OCI-LY3 (cell line): ENCODE results near the gene NWD2.

Source experiments
- H2AFZ ChIP-seq: fragments of 200-600, 300-600 bp; shearing (Covaris generic); 2 replicates; pipeline ENCODE4 v1.6.0; 2014; ENCODE audit warnings: antibody characterized with exemption, low read depth, low read length
- H3K27ac ChIP-seq: fragments of 200-600, 300-600 bp; sonication (generic); 2 replicates; pipeline ENCODE4 v1.5.1; 2014; ENCODE audit warnings: mild to moderate bottlenecking, low read length, moderate library complexity, mixed read lengths
- H3K27me3 ChIP-seq: fragments of 200-600, 300-600 bp; sonication (generic); 2 replicates; pipeline ENCODE4 v1.6.1; 2014; ENCODE audit warnings: low read depth, low read length, mixed read lengths
- H3K36me3 ChIP-seq: fragments of 200-600, 300-600 bp; sonication (generic); replicated peaks from 2 replicates; pipeline ENCODE3; 2014; ENCODE audit warnings: low read depth, low read length, mixed read lengths
- H3K4me1 ChIP-seq: fragments of 300-600, 200-600 bp; sonication (generic); 2 replicates; pipeline ENCODE4 v1.6.1; 2014; ENCODE audit warnings: low read length, mixed read lengths
- H3K4me2 ChIP-seq: fragments of 200-600, 300-600 bp; sonication (generic); 2 replicates; pipeline ENCODE4 v1.6.1; 2014; ENCODE audit warnings: low read length, mixed read lengths
- H3K4me3 ChIP-seq: fragments of 300-600, 200-600 bp; sonication (generic); 2 replicates; pipeline ENCODE4 v1.5.1; 2014; ENCODE audit warnings: antibody characterized with exemption, mild to moderate bottlenecking, low read length, moderate library complexity
- H3K79me2 ChIP-seq: fragments of 300-600, 200-600 bp; shearing (Covaris generic); 2 replicates; pipeline ENCODE4 v1.6.1; 2014; ENCODE audit warnings: mild to moderate bottlenecking, low read length, mixed read lengths
- H3K9ac ChIP-seq: fragments of 300-600, 200-600 bp; shearing (Covaris generic); 2 replicates; pipeline ENCODE4 v1.6.0; 2014; ENCODE audit warnings: mild to moderate bottlenecking, low read length, moderate library complexity
- H3K9me3 ChIP-seq: fragments of 200-600, 300-600 bp; shearing (Covaris generic); 2 replicates; pipeline ENCODE4 v1.6.1; 2014; ENCODE audit warnings: low read length, mixed read lengths; ENCODE audit not compliant: insufficient read depth
- H4K20me1 ChIP-seq: fragments of 200-600, 300-600 bp; sonication (generic); 2 replicates; pipeline ENCODE4 v1.6.1; 2016; ENCODE audit warnings: low read length, mixed read lengths; ENCODE audit not compliant: insufficient read depth
- EZH2phosphoT487 ChIP-seq: fragments of 200-600 bp; shearing (Covaris generic); IDR thresholded peaks from 2 replicates; pipeline ENCODE4 v1.6.1; 2018; ENCODE audit warnings: antibody characterized with exemption, mixed run types, low read depth
- TF ChIP-seq, protein P1 (sequence below): fragments of 200-600, 300-600 bp; sonication (generic); IDR thresholded peaks from 2 replicates; pipeline ENCODE4 v1.5.1; 2014; ENCODE audit warnings: antibody characterized with exemption, low read length, low read depth

NWD2 gene

DNA sequence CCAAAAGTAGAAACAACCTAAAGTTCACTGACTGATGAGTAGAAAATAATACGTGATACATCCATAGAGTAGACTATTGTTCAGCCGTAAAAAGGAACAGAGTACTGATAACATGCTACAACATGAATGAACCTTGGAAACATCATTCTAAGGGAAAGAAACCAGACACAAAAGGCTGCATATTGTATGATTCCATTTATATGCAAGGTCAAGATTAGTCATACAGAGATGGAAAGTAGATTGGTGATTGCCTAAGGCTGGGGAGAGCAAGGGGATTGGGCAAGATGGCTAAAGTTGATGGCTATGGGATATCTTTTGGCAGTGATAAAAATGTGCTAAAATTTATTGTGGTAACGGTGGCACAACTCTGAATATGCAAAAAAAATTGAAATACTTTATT, 232.6 kb downstream of the NWD2 start:
- H3K4me2 ChIP-seq, result no peak overlapping the region
- H3K27me3 ChIP-seq, result peaks cover 15% of the 10 kb centered on the region

DNA sequence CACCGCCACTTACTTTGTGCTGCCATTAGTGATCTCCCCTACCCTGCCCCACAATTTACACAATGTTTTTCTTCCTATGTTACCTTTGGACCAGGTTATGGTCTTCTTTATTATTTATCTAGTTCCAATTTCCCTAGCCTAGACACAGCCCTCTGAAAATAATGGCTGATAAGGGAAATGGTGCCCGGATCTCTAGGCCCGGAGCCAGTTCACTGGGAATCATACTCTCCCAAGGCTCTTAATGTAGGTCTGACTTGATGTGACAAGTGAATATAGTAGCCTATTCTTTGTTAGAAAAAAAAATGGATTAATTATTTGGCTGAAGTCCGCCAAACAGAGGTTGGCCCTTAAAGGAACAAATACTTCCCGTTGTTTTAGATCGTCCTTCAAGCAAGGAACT, 233.6 kb downstream of the NWD2 start:
- TF ChIP-seq EZH2phosphoT487, result no peak
- TF ChIP-seq, protein P1, sequence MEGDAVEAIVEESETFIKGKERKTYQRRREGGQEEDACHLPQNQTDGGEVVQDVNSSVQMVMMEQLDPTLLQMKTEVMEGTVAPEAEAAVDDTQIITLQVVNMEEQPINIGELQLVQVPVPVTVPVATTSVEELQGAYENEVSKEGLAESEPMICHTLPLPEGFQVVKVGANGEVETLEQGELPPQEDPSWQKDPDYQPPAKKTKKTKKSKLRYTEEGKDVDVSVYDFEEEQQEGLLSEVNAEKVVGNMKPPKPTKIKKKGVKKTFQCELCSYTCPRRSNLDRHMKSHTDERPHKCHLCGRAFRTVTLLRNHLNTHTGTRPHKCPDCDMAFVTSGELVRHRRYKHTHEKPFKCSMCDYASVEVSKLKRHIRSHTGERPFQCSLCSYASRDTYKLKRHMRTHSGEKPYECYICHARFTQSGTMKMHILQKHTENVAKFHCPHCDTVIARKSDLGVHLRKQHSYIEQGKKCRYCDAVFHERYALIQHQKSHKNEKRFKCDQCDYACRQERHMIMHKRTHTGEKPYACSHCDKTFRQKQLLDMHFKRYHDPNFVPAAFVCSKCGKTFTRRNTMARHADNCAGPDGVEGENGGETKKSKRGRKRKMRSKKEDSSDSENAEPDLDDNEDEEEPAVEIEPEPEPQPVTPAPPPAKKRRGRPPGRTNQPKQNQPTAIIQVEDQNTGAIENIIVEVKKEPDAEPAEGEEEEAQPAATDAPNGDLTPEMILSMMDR, result no peak
- Histone ChIP-seq H2AFZ (no peak overlapping the region), H3K9me3 (no peaks in the 10 kb centered on the region), H3K27me3 (peaks cover 9% of the 10 kb centered on the region; the same call in 1 of the 2 replicates), H4K20me1 (no peaks in the 10 kb centered on the region), H3K9ac (no peak overlapping the region), H3K79me2 (no peaks in the 10 kb centered on the region), H3K4me1 (peaks cover 4% of the 10 kb centered on the region; the same call in 1 of the 2 replicates), H3K4me3 (no peak overlapping the region), H3K4me2 (no peak overlapping the region), H3K27ac (no peak overlapping the region), H3K36me3 (no peaks in the 10 kb centered on the region)

More for the DNA sequence above, 232.6 kb downstream of the NWD2 start:
- H3K36me3 ChIP-seq, result no peaks in the 10 kb centered on the region
- no peak for TF ChIP-seq EZH2phosphoT487
- TF ChIP-seq, protein P1, result no peak
- no peaks in the 10 kb centered on the region for H3K79me2 ChIP-seq
- H3K9me3 ChIP-seq, result no peaks in the 10 kb centered on the region
- H3K9ac ChIP-seq, result no peak overlapping the region
- no peak overlapping the region for H3K4me3 ChIP-seq
- H2AFZ ChIP-seq, result no peak overlapping the region
- H3K4me1 ChIP-seq, result peaks cover 4% of the 10 kb centered on the region; the same call in 1 of the 2 replicates
- H3K27ac ChIP-seq, result no peak overlapping the region
- no peaks in the 10 kb centered on the region for H4K20me1 ChIP-seq

- TF ChIP-seq EZH2phosphoT487, result no peak
- TF ChIP-seq, protein P1, result no peak
- H3K9ac ChIP-seq, result no peak overlapping the region
- no peak overlapping the region for H2AFZ ChIP-seq
- H4K20me1 ChIP-seq, result no peaks in the 10 kb centered on the region
- no peak overlapping the region for H3K27ac ChIP-seq
- H3K79me2 ChIP-seq, result no peaks in the 10 kb centered on the region
- no peak overlapping the region for H3K4me2 ChIP-seq
- no peak overlapping the region for H3K4me3 ChIP-seq
- peaks cover 4% of the 10 kb centered on the region; the same call in 1 of the 2 replicates for H3K4me1 ChIP-seq
- H3K36me3 ChIP-seq, result no peaks in the 10 kb centered on the region
- no peaks in the 10 kb centered on the region for H3K27me3 ChIP-seq
- no peaks in the 10 kb centered on the region for H3K9me3 ChIP-seq
Measured at GRCh38 chr4:37480509-37480908, 236.0 kb downstream of the NWD2 start.

- H3K27ac ChIP-seq, result no peak overlapping the region
- no peak for TF ChIP-seq EZH2phosphoT487
- TF ChIP-seq, protein P1, result no peak
- no peak overlapping the region for H2AFZ ChIP-seq
- H3K79me2 ChIP-seq, result no peaks in the 10 kb centered on the region
- H3K9ac ChIP-seq, result no peak overlapping the region
- no peak overlapping the region for H3K4me3 ChIP-seq
- H3K27me3 ChIP-seq, result no peaks in the 10 kb centered on the region
- H3K4me1 ChIP-seq, result peaks cover 4% of the 10 kb centered on the region; the same call in 1 of the 2 replicates
- H4K20me1 ChIP-seq, result no peaks in the 10 kb centered on the region
- H3K4me2 ChIP-seq, result no peak overlapping the region
- H3K36me3 ChIP-seq, result no peaks in the 10 kb centered on the region
- no peaks in the 10 kb centered on the region for H3K9me3 ChIP-seq
Measured at GRCh38 chr4:37481547-37482122, 237.1 kb downstream of the NWD2 start.
